HG02943 (cell line): ENCODE data around the gene PFKP.
"Not testable (repeated sequence)": the region's sequence is repeated elsewhere in the genome, so short reads cannot be mapped to it uniquely, and the experiment has no call there.

Experiments used
- ATAC-seq: cut with Tn5 transposase; IDR thresholded peaks from one replicate; pipeline ENCODE4 v1.9.1; 2021; ENCODE audit warnings: mild to moderate bottlenecking, low read depth, moderate library complexity; ENCODE audit not compliant: unreplicated experiment

The PFKP gene

GRCh38 chr10:3046210-3046779, 21.1 kb upstream of the PFKP start:
- ATAC-seq: no peak

GRCh38 chr10:3046981-3047547, 20.3 kb upstream of the PFKP start:
- no peak for ATAC-seq

- ATAC-seq: no peak
These were observed 19.8 kb upstream of the PFKP start for GRCh38 chr10:3047596-3047995.

GRCh38 chr10:3048119-3049019, 19.0 kb upstream of the PFKP start:
- ATAC-seq: no peak

GRCh38 chr10:3051692-3052091, 15.7 kb upstream of the PFKP start:
- no peak for ATAC-seq

- no peak for ATAC-seq
These were observed 14.2 kb upstream of the PFKP start for GRCh38 chr10:3053155-3053554.

GRCh38 chr10:3054183-3054850, 13.0 kb upstream of the PFKP start:
- ATAC-seq: no peak

GRCh38 chr10:3054851-3055199, 12.5 kb upstream of the PFKP start:
- no peak for ATAC-seq

- ATAC-seq: no peak
These were observed 10.9 kb upstream of the PFKP start for GRCh38 chr10:3056280-3057037.

- no peak for ATAC-seq
These were observed 9.4 kb upstream of the PFKP start for GRCh38 chr10:3057946-3058345.

- no peak for ATAC-seq
These were observed 7.4 kb upstream of the PFKP start for GRCh38 chr10:3059974-3060373.

GRCh38 chr10:3060481-3060889, 6.9 kb upstream of the PFKP start:
- no peak for ATAC-seq

- not testable (repeated sequence) for ATAC-seq
These were observed 5.9 kb upstream of the PFKP start for GRCh38 chr10:3061323-3061898.

GRCh38 chr10:3062502-3063186, 4.7 kb upstream of the PFKP start:
- ATAC-seq: no peak

- ATAC-seq: no peak
These were observed 2.9 kb upstream of the PFKP start for GRCh38 chr10:3064423-3064822.

GRCh38 chr10:3065622-3066021, 1.7 kb upstream of the PFKP start:
- ATAC-seq: no peak

GRCh38 chr10:3066317-3067117, 831 bp upstream of the PFKP start:
- no peak for ATAC-seq

GRCh38 chr10:3067859-3068179, 471 bp downstream of the PFKP start:
- ATAC-seq: peak; percentile 11
